ENCODE results near the gene TBC1D3L. TPM values are rescaled to one million over a fixed set of nuclear protein-coding genes. Genes with fewer than 3 reads are reported as not detected.
"Not testable (repeated sequence)": the region's sequence is repeated elsewhere in the genome, so short reads cannot be mapped to it uniquely, and the experiment has no call there.

Gene TBC1D3L
- 1 to 10 TPM; 5.3 to 6.7 TPM for total RNA-seq
- long read RNA-seq, result 0 reads

- ATAC-seq; intact Hi-C loops (cut with DNase I); DNase-seq: not testable (repeated sequence)
Measured at GRCh38 chr17:37988960-37989359, at the start of gene TBC1D3L. Gene TBC1D3L (minus strand): TSS chr17:37989060. CDS start chr17:37987520, 1,540 bp downstream.

GRCh38 chr17:38003676-38004075 is 14.8 kb upstream of the TBC1D3L start, which contains the start of gene TBC1D3D:
Gene TBC1D3D (plus strand): TSS chr17:38003976. CDS start chr17:38005561, 1,585 bp downstream.
- ATAC-seq; intact Hi-C loops (cut with DNase I); DNase-seq: not testable (repeated sequence)

Other genes with a start within 250 kb of the TBC1D3L start
- gene HNF1B, start 244.0 kb downstream of the TBC1D3L start, total RNA-seq, result not detected
- gene TBC1D3K, start 64.6 kb downstream of the TBC1D3L start, total RNA-seq, result not detected
- gene TBC1D3D, start 14.9 kb upstream of the TBC1D3L start, total RNA-seq, result under 1 TPM; 0.41 to 0.89 TPM
- under 1 TPM in 1 of 2 donors, not detected in 1; 0.32 TPM for gene TBC1D3C, start 79.6 kb upstream of the TBC1D3L start, total RNA-seq
- gene TBC1D3E, start 138.9 kb upstream of the TBC1D3L start, total RNA-seq, result not detected
- not detected for gene TBC1D3, start 203.5 kb upstream of the TBC1D3L start, total RNA-seq